ENCODE data around the gene MARCHF10. TPM values are rescaled to one million over a fixed set of nuclear protein-coding genes. Genes with fewer than 3 reads are reported as not detected.
"Not testable (repeated sequence)": the region's sequence is repeated elsewhere in the genome, so short reads cannot be mapped to it uniquely, and the experiment has no call there.

MARCHF10 gene
- total RNA-seq, 1 experiment from 2014 or later: 0.03 TPM

GRCh38 chr17:62804025-62804424 lies 4.1 kb downstream of the MARCHF10 start:
- Histone ChIP-seq H3K27me3 (ENCODE audit: control insufficient read depth, insufficient read depth, low read length) (no peaks in the 10 kb centered on the region; the same call in 1 of the 2 replicates), H3K36me3 (replicated peaks; ENCODE audit: control insufficient read depth, insufficient read depth, low read length) (no peaks in the 10 kb centered on the region), H3K4me3 (ENCODE audit: insufficient read depth, low read depth, low read length) (no peak overlapping the region)
- no peak for DNase-seq

- no peaks in the 10 kb centered on the region for H3K36me3 ChIP-seq (replicated peaks; ENCODE audit: control insufficient read depth, insufficient read depth, low read length)
- H3K4me3 ChIP-seq (ENCODE audit: insufficient read depth, low read depth, low read length): no peak overlapping the region
- no peak for DNase-seq
- H3K27me3 ChIP-seq (ENCODE audit: control insufficient read depth, insufficient read depth, low read length): no peaks in the 10 kb centered on the region; the same call in 1 of the 2 replicates
These were observed 5.4 kb downstream of the MARCHF10 start for GRCh38 chr17:62802561-62803205.

- H3K27me3 ChIP-seq (ENCODE audit: control insufficient read depth, insufficient read depth, low read length): no peaks in the 10 kb centered on the region
- no peak overlapping the region for H3K4me3 ChIP-seq (ENCODE audit: insufficient read depth, low read depth, low read length)
- no peak for DNase-seq
- no peaks in the 10 kb centered on the region for H3K36me3 ChIP-seq (replicated peaks; ENCODE audit: control insufficient read depth, insufficient read depth, low read length)
These were observed 6.5 kb downstream of the MARCHF10 start for GRCh38 chr17:62801553-62802114.

- no peaks in the 10 kb centered on the region for H3K27me3 ChIP-seq (ENCODE audit: control insufficient read depth, insufficient read depth, low read length)
- peak; percentile 35 for DNase-seq
- no peak overlapping the region for H3K4me3 ChIP-seq (ENCODE audit: insufficient read depth, low read depth, low read length)
- H3K36me3 ChIP-seq (replicated peaks; ENCODE audit: control insufficient read depth, insufficient read depth, low read length): no peaks in the 10 kb centered on the region
These were observed 7.5 kb downstream of the MARCHF10 start for GRCh38 chr17:62800585-62800984.

GRCh38 chr17:62797959-62798358 lies 10.2 kb downstream of the MARCHF10 start:
- H3K27me3 ChIP-seq (ENCODE audit: control insufficient read depth, insufficient read depth, low read length): no peaks in the 10 kb centered on the region
- no peak for DNase-seq
- no peaks in the 10 kb centered on the region for H3K36me3 ChIP-seq (replicated peaks; ENCODE audit: control insufficient read depth, insufficient read depth, low read length)
- no peak overlapping the region for H3K4me3 ChIP-seq (ENCODE audit: insufficient read depth, low read depth, low read length)

GRCh38 chr17:62796291-62796690 lies 11.8 kb downstream of the MARCHF10 start:
- no peaks in the 10 kb centered on the region for H3K36me3 ChIP-seq (replicated peaks; ENCODE audit: control insufficient read depth, insufficient read depth, low read length)
- H3K4me3 ChIP-seq (ENCODE audit: insufficient read depth, low read depth, low read length): no peak overlapping the region
- H3K27me3 ChIP-seq (ENCODE audit: control insufficient read depth, insufficient read depth, low read length): no peaks in the 10 kb centered on the region
- DNase-seq: no peak

- no peaks in the 10 kb centered on the region for H3K36me3 ChIP-seq (replicated peaks; ENCODE audit: control insufficient read depth, insufficient read depth, low read length)
- no peak for DNase-seq
- no peak overlapping the region for H3K4me3 ChIP-seq (ENCODE audit: insufficient read depth, low read depth, low read length)
- no peaks in the 10 kb centered on the region for H3K27me3 ChIP-seq (ENCODE audit: control insufficient read depth, insufficient read depth, low read length)
These were observed 13.5 kb downstream of the MARCHF10 start for GRCh38 chr17:62794666-62794971.

- no peak for DNase-seq
- H3K36me3 ChIP-seq (replicated peaks; ENCODE audit: control insufficient read depth, insufficient read depth, low read length): no peaks in the 10 kb centered on the region
- no peak overlapping the region for H3K4me3 ChIP-seq (ENCODE audit: insufficient read depth, low read depth, low read length)
- H3K27me3 ChIP-seq (ENCODE audit: control insufficient read depth, insufficient read depth, low read length): no peaks in the 10 kb centered on the region
These were observed 14.0 kb downstream of the MARCHF10 start for GRCh38 chr17:62793919-62794665.

GRCh38 chr17:62792447-62792800 lies 15.7 kb downstream of the MARCHF10 start:
- H3K4me3 ChIP-seq (ENCODE audit: insufficient read depth, low read depth, low read length): no peak overlapping the region
- H3K27me3 ChIP-seq (ENCODE audit: control insufficient read depth, insufficient read depth, low read length): no peaks in the 10 kb centered on the region
- DNase-seq: no peak
- no peaks in the 10 kb centered on the region for H3K36me3 ChIP-seq (replicated peaks; ENCODE audit: control insufficient read depth, insufficient read depth, low read length)

GRCh38 chr17:62791767-62792446 lies 16.2 kb downstream of the MARCHF10 start:
- DNase-seq: no peak
- Histone ChIP-seq H3K27me3 (ENCODE audit: control insufficient read depth, insufficient read depth, low read length) (no peaks in the 10 kb centered on the region), H3K36me3 (replicated peaks; ENCODE audit: control insufficient read depth, insufficient read depth, low read length) (no peaks in the 10 kb centered on the region), H3K4me3 (ENCODE audit: insufficient read depth, low read depth, low read length) (no peak overlapping the region)

- no peak for DNase-seq
- Histone ChIP-seq H3K36me3 (replicated peaks; ENCODE audit: control insufficient read depth, insufficient read depth, low read length) (no peaks in the 10 kb centered on the region), H3K4me3 (ENCODE audit: insufficient read depth, low read depth, low read length) (no peak overlapping the region), H3K27me3 (ENCODE audit: control insufficient read depth, insufficient read depth, low read length) (no peaks in the 10 kb centered on the region)
These were observed 16.8 kb downstream of the MARCHF10 start for GRCh38 chr17:62791235-62791734.

GRCh38 chr17:62790564-62790986 lies 17.5 kb downstream of the MARCHF10 start:
- no peak for DNase-seq
- Histone ChIP-seq H3K27me3 (ENCODE audit: control insufficient read depth, insufficient read depth, low read length) (no peaks in the 10 kb centered on the region), H3K4me3 (ENCODE audit: insufficient read depth, low read depth, low read length) (no peak overlapping the region), H3K36me3 (replicated peaks; ENCODE audit: control insufficient read depth, insufficient read depth, low read length) (no peaks in the 10 kb centered on the region)

- H3K4me3 ChIP-seq (ENCODE audit: insufficient read depth, low read depth, low read length): no peak overlapping the region
- no peaks in the 10 kb centered on the region for H3K36me3 ChIP-seq (replicated peaks; ENCODE audit: control insufficient read depth, insufficient read depth, low read length)
- H3K27me3 ChIP-seq (ENCODE audit: control insufficient read depth, insufficient read depth, low read length): no peaks in the 10 kb centered on the region
- DNase-seq: no peak
These were observed 20.7 kb downstream of the MARCHF10 start for GRCh38 chr17:62787366-62787765.

- Histone ChIP-seq H3K36me3 (replicated peaks; ENCODE audit: control insufficient read depth, insufficient read depth, low read length) (no peaks in the 10 kb centered on the region), H3K27me3 (ENCODE audit: control insufficient read depth, insufficient read depth, low read length) (no peaks in the 10 kb centered on the region), H3K4me3 (ENCODE audit: insufficient read depth, low read depth, low read length) (no peak overlapping the region)
- no peak for DNase-seq
These were observed 21.5 kb downstream of the MARCHF10 start for GRCh38 chr17:62786646-62787045.

- DNase-seq; H3K27me3 ChIP-seq (ENCODE audit: control insufficient read depth, insufficient read depth, low read length); H3K4me3 ChIP-seq (ENCODE audit: insufficient read depth, low read depth, low read length); H3K36me3 ChIP-seq (replicated peaks; ENCODE audit: control insufficient read depth, insufficient read depth, low read length): not testable (repeated sequence)
These were observed 22.1 kb downstream of the MARCHF10 start for GRCh38 chr17:62785983-62786382.

Measured in H7 (cell line).